Tongue (tissue), 2 donors: ENCODE results near the gene ZC3HAV1. TPM values are rescaled to one million over a fixed set of nuclear protein-coding genes. Genes with fewer than 3 reads are reported as not detected.

ENCODE experiments used
- DNase-seq: peaks from one replicate; pipeline ENCODE4 v3.0.0-alpha.2; 2015
- total RNA-seq: library from RNA; depleted of rRNA; stranded (reverse); fragments of >200 nt; gene quantifications from one replicate; pipeline ENCODE4 v1.2.3, GENCODE V29; 2014

Gene ZC3HAV1
- total RNA-seq, 1 donor from 2014 or later, result 25.4 TPM

GRCh38 chr7:139016931-139017511 is 92.5 kb downstream of the ZC3HAV1 start:
- peak; percentile 80 for DNase-seq

GRCh38 chr7:139011373-139011772 is 98.1 kb downstream of the ZC3HAV1 start:
- no peak for DNase-seq

- no peak for DNase-seq
Observed at GRCh38 chr7:139004321-139005090, 105.0 kb downstream of the ZC3HAV1 start.

- no peak for DNase-seq
Observed at GRCh38 chr7:138999414-138999813, 110.1 kb downstream of the ZC3HAV1 start.

Other genes with a start within 250 kb of the ZC3HAV1 start
- 5.8 TPM for gene KIAA1549, start 128.3 kb downstream of the ZC3HAV1 start, total RNA-seq
- 40.6 TPM for gene ZC3HAV1L, start 73.7 kb downstream of the ZC3HAV1 start, total RNA-seq
- 20.0 TPM for gene UBN2, start 121.5 kb upstream of the ZC3HAV1 start, total RNA-seq
- 18.3 TPM for gene FMC1, start 231.6 kb upstream of the ZC3HAV1 start, total RNA-seq